Measurements from ENCODE around the gene MYO15B. TPM values are rescaled to one million over a fixed set of nuclear protein-coding genes. Genes with fewer than 3 reads are reported as not detected.

MYO15B gene
- total RNA-seq, 2 experiments from 2014 or later, result 8.9 to 19.2 TPM

DNA sequence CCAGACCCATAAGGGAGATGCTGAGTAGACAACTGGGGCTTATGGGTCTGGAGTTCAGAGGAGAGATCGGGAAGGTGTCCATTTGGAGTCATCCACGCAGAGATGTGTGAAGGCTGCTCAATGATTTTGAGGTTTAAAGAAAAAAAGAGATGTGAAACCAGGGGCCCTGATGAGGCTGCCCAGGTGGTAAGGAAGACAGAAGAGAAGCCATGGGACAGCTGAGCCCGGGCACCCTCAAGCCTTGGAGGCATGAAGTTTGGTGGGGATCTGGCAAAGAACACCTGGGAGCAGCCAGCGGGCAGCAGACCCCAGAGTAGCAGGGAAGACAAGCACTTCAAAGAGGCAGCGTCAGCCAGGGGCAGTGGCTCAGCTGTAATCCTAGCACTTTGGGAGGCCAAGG is 20.8 kb upstream of the MYO15B start:
- Histone ChIP-seq H3K9me2 (ENCODE audit: insufficient read depth, low read length) (no peaks in the 10 kb centered on the region), H3K9me3 (ENCODE audit: low read length) (no peaks in the 10 kb centered on the region), H3K27ac (ENCODE audit: low read depth, low read length, poor library complexity, severe bottlenecking) (peak overlapping the region; percentile 5), H3K4me3 (ENCODE audit: low read depth, low read length, poor library complexity, severe bottlenecking) (no peak overlapping the region), H3K36me3 (ENCODE audit: insufficient read depth, low read length) (no peaks in the 10 kb centered on the region), H4K20me1 (ENCODE audit: insufficient read depth, low read length) (no peaks in the 10 kb centered on the region), H3K4me1 (ENCODE audit: insufficient read depth, low read length, poor library complexity, severe bottlenecking) (peaks cover 42% of the 10 kb centered on the region), H2AFZ (ENCODE audit: low read length) (no peak overlapping the region), H3K4me2 (ENCODE audit: low read length) (peak overlapping the region; percentile 45), H3K79me2 (ENCODE audit: insufficient read depth, low read depth, low read length) (no peaks in the 10 kb centered on the region)
- BruUV-seq (replicated peaks), result no TSS peak
- ChIA-PET POLR2A (interaction anchor here (0.5 kb wide), 1 partner anchor 255 kb away, joined by 6 read pairs; no protein-coding TSS in a partner anchor), CTCF (ENCODE audit: unreplicated experiment) (no interaction called here)
- intact Hi-C loops (cut with micrococcal nuclease; ENCODE audit: unreplicated experiment), result loop anchor here (5.0 kb wide), 1 partner anchor 50 kb away; the partner anchor contains the start of genes CASKIN2 and TSEN54
- TF ChIP-seq EZH2phosphoT487 (IDR thresholded peaks at IDR 0.05; ENCODE audit: borderline replicate concordance, low read depth, low read length) (no peak), CTCF (conservative IDR thresholded peaks at IDR 0.05; ENCODE audit: low read length) (no peak)
- DNase-seq (ENCODE audit: low spot score), result peak; percentile 87

- no peak overlapping the region for H3K4me3 ChIP-seq (ENCODE audit: low read depth, low read length, poor library complexity, severe bottlenecking)
- no peak for DNase-seq (ENCODE audit: low spot score)
- no peak overlapping the region for H2AFZ ChIP-seq (ENCODE audit: low read length)
- H3K27ac ChIP-seq (ENCODE audit: low read depth, low read length, poor library complexity, severe bottlenecking), result no peak overlapping the region
- no peaks in the 10 kb centered on the region for H3K9me2 ChIP-seq (ENCODE audit: insufficient read depth, low read length)
- no TSS peak for BruUV-seq (replicated peaks)
- H3K4me1 ChIP-seq (ENCODE audit: insufficient read depth, low read length, poor library complexity, severe bottlenecking), result peaks cover 43% of the 10 kb centered on the region
- H3K9me3 ChIP-seq (ENCODE audit: low read length), result no peaks in the 10 kb centered on the region
- TF ChIP-seq CTCF (conservative IDR thresholded peaks at IDR 0.05; ENCODE audit: low read length) (no peak), EZH2phosphoT487 (IDR thresholded peaks at IDR 0.05; ENCODE audit: borderline replicate concordance, low read depth, low read length) (no peak)
- no peaks in the 10 kb centered on the region for H4K20me1 ChIP-seq (ENCODE audit: insufficient read depth, low read length)
- intact Hi-C loops (cut with micrococcal nuclease; ENCODE audit: unreplicated experiment), result loop anchor here (5.0 kb wide), 1 partner anchor 51 kb away; the partner anchor contains the start of genes CASKIN2 and TSEN54
- CTCF ChIA-PET (ENCODE audit: unreplicated experiment), result no interaction called here
- no peaks in the 10 kb centered on the region for H3K36me3 ChIP-seq (ENCODE audit: insufficient read depth, low read length)
- POLR2A ChIA-PET, result interaction anchor here (0.6 to 0.7 kb wide), 2 partner anchors 380 to 701 kb away, joined by 3 to 4 read pairs; no protein-coding TSS in a partner anchor
- H3K4me2 ChIP-seq (ENCODE audit: low read length), result no peak overlapping the region
- H3K79me2 ChIP-seq (ENCODE audit: insufficient read depth, low read depth, low read length), result no peaks in the 10 kb centered on the region
Observed at GRCh38 chr17:75568412-75569255, 19.0 kb upstream of the MYO15B start.

Data from OCI-LY7 (cell line).